GM18951 (cell line): Measurements from ENCODE around the gene CUL1.

Experiments
- POLR2A ChIP-seq: IDR thresholded peaks from 4 replicates; pipeline ENCODE4 v1.6.1; 2011; ENCODE audit warnings: mild to moderate bottlenecking; ENCODE audit not compliant: insufficient read length, insufficient read depth; ENCODE audit errors: extremely low read depth
- in situ Hi-C: fragments of 300-500 bp; cut with MboI; formaldehyde crosslinking; loops from one replicate; pipeline ENCODE4 v1.12.0; 2022; ENCODE audit warnings: low sequenced_read_pairs, mixed read lengths, inconsistent platforms; ENCODE audit not compliant: unreplicated experiment

Gene CUL1

GRCh38 chr7:148717266-148717793 is 18.6 kb downstream of the CUL1 start:
- TF ChIP-seq POLR2A = no peak
- in situ Hi-C loops = no loop called here

- no peak for TF ChIP-seq POLR2A
- in situ Hi-C loops = no loop called here
These were observed 19.7 kb downstream of the CUL1 start for GRCh38 chr7:148718431-148718830.

DNA sequence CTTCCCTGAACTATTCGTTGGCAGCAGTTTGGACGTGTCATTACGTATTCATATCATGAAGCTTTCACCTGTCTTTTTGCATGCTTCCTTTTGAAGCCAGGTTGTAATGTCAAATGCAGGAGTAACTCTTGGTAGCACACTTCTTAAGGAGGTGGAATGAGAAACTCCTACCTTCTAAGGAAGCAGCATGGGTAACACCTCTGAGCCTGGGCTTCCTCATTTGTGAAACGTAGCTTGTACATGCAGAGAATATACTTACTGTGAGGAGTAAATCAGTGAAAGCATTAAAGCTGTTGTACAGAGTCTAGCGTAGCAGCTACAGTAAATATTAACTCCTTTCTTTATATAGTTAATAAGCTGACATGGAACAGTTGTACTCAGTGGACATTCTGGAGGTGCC is 21.1 kb downstream of the CUL1 start:
- in situ Hi-C loops = no loop called here
- TF ChIP-seq POLR2A = no peak

DNA sequence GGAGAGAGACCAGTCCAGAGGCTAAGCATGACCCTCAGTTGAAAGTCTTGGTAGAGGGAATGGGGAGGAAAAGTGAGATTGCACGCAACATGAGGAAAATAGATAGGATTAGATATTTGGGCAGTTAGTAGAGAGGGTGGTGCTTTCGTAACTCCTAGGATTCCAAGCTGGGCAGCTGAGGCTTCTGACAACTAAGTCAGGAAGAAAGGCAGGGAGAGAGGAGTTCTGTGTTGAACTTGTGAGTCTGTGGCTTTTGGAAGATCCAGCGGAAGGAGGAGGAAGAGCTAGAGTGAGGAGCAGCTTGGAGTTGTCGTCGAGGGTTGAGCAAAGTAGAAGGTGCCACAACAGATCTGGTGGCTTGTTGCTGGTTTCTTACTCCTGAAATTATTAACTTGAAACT is 21.8 kb downstream of the CUL1 start:
- in situ Hi-C loops = no loop called here
- no peak for TF ChIP-seq POLR2A

DNA sequence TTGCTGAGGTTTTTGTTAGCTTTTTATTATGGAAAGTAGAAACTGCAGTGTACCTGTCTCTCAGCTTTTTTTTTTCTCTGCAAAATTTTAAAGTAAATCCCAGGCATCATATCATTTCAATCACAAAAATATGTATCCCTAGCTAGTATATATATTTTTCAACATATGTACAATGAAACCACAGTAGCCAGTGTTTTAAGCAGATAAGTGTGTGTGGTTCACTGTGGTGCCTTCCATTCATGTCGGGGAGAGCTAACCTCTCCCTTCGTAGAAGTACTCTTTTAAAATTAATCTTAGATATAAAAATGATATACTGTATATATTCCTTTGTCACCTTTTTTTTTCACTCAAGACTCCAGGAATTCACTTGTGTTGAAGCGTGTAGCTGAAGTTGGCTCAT is 22.7 kb downstream of the CUL1 start:
- in situ Hi-C loops = no loop called here
- no peak for TF ChIP-seq POLR2A

DNA sequence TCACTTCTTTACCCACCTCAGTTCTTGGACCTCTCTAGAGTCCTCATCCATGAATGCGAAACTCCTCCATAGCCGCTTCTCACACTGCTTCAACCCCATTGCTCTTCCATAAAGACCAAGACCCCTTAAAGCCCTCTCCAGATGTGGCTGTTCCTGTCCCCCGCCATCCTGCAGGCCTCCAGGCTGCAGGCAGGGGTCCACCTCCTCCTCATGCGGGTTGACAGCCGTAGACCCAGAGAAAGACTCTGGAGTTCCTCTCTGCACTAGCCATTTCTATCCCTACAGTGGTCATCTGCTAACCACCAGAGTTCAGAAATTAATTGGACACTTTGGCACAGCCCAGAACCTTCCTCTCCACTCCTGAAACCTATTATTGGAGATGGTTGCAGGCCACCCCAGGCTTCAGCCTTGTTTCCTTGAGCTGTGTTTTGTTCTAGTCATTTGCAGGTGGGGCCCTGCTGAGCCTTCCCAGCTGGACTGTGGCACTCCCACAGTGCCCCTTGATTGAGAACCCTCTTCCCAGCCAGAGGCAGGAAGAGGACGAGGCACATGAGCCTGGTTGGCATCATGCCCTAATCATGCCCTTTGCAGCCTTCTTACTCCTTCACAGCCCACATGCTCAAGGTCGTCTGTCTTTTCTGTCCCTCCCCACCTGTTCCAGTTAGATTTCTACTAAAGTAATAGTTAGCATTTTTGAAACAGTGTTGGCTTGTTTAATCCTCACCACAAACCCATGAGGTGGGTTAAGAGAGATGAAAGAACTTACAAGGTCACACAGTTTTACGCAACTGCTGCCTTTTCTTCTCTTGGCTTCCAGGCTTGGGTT is 23.9 kb downstream of the CUL1 start:
- in situ Hi-C loops = no loop called here
- no peak for TF ChIP-seq POLR2A

DNA sequence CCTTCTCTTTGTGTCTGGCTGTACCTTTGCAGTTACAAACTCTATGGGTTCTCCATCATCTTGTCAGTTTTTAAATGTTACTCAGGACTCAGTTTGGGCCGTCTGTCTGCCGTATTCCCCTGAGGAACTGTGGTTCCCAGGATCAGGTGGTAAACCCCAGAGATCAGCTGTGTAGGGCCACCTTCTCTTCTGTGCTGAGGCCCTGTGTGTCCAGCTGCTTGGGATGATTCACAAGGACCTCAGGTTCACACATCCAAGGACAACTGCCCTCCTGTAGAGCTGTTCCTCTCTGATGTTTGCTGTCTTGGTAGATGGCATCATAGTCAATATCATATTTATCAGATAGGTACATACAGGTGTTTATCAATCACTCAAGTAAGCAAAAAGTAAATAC is 24.5 kb downstream of the CUL1 start:
- in situ Hi-C loops = no loop called here
- no peak for TF ChIP-seq POLR2A

DNA sequence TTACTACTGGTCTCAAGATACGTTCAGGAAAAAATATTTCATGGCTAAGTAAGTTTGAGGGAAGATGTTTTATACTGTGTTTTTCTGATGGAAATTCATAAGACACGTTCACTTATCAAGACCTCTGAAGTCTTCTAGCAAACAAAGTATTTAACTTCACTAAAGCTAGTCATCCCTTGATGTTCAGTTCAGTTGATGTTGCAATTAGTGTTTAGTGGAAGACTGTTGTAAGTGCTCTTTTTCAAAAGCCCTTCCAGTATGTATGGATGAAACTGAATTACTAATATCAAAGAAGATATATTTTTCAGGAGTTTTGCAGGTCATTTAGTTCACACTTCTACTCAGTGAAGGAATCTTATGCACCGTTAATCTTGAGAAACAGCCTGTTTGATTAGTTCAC is 25.1 kb downstream of the CUL1 start:
- no peak for TF ChIP-seq POLR2A
- in situ Hi-C loops = no loop called here

DNA sequence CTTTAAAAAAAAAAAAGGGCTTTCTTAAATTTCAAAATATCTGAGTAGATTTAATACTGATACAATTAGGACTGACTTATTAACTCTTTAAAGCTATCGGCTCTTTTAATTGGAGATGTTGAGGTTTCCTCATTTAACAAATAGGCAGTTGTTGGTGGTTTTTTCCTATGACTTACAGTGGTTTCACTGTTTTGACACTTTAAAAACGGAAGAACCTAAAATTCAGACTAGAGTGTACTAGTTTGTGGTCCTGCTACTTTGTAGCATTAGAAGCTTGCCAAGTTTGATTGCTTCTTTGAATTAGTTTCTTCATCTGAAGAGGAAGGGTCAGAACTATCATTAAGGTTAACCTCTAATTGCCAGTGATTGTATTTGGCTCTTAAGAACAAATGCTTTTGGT is 27.7 kb downstream of the CUL1 start:
- in situ Hi-C loops = no loop called here
- TF ChIP-seq POLR2A = no peak

DNA sequence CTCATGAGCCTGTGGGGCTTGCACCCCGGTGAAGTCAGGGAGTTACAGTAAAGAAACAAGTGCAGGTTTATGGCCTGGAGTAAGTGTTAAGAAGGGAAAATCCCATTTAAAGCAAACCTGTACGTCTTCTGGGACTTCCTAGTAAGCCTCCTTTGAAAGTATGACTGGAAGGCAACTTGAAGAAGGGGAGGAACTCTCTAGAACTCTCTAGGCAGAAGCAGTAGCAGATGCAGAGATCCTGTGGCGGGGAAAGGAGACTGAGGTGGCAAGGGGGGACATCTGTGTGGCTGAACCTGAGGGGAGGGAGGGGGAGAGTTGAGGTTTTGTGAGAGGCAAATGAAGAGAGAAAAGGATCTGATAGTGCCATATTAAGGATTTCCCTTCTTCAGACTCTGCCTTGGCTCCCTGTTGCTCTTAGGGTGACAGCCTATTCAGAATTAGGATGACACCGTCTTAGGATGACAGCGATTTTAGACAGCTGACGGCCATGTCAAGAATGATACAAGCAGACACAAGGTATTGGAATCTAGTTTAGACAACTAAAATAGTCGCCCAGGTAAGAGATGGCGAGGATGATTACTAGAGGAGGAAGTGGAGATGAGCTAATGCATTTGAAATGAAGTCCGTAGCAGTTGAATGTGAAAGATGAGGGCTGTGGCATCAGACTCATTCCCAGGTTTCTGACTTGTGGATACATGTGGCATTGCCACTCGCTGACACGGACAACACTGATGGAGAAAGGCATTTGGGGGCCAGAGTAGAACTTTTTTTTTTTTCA is 29.0 kb downstream of the CUL1 start:
- in situ Hi-C loops = no loop called here
- TF ChIP-seq POLR2A = no peak

GRCh38 chr7:148729984-148730733 is 31.5 kb downstream of the CUL1 start:
- in situ Hi-C loops = no loop called here
- TF ChIP-seq POLR2A = no peak

GRCh38 chr7:148732862-148733261 is 34.2 kb downstream of the CUL1 start:
- no peak for TF ChIP-seq POLR2A
- in situ Hi-C loops = no loop called here

DNA sequence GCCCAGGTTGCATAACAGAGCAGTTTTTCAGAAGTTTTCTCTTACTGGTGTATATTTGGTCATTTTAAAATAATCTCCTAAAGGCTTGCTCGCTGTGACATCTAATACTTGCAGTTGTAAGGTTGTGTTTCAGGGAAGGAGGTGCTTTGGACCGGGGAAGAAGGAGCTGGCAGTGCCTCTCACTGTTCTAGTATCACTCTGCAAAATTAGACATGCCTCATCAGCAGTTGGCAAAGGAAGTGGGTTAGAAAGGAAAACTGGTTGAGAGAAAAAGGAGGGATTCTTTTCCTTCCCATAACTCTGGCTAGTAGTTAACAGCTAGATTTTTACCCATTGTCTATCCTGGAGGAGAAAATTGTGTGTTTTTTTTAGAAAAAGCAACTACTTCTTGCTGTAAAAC is 34.8 kb downstream of the CUL1 start:
- no peak for TF ChIP-seq POLR2A
- in situ Hi-C loops = no loop called here

GRCh38 chr7:148735141-148735540 is 36.4 kb downstream of the CUL1 start:
- no peak for TF ChIP-seq POLR2A
- in situ Hi-C loops = no loop called here

DNA sequence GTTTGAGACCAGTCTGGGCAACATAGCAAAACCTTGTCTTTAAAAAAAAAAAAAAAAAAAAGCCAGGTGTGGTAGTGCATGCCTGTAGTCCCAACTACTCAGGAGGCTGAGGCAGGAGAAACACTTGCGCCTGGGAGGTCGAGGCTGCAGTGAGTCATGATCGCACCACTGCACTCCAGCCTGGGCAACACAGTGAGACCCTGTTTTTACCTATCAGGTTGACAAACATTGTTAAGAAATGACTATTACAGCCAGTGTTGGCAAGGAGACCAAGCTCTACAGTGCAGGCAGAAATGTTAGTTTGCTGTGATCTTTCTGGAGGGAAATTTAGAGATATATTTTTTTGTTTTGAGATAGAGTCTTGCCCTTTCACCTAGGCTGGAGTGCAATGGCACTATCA is 37.3 kb downstream of the CUL1 start:
- in situ Hi-C loops = no loop called here
- TF ChIP-seq POLR2A = no peak
